WTC11 (cell line): ENCODE measurements around the gene HPS3. TPM values are rescaled to one million over a fixed set of nuclear protein-coding genes. Genes with fewer than 3 reads are reported as not detected.

Source experiments
- ATAC-seq: fragments of 200-7000 bp; cut with Tn5 transposase; 2 replicates; pipeline ENCODE4 v1.10.0; 2021; ENCODE audit warnings: mild to moderate bottlenecking, moderate library complexity
- CTCF ChIA-PET: fragments of 300-600 bp; sonication (Branson Sonifier 250); formaldehyde crosslinking; loops from one replicate; lab custom pipeline; 2021; ENCODE audit warnings: antibody characterized with exemption; lab: Charles Lee
- POLR2A ChIA-PET: fragments of 350-600 bp; sonication (Branson Sonifier 250); formaldehyde crosslinking; loops from one replicate; lab custom pipeline; 2021; ENCODE audit warnings: antibody characterized with exemption; lab: Charles Lee
- DNase-seq: peaks from one replicate; pipeline ENCODE4 v3.0.0; 2021; ENCODE audit warnings: low spot score
- H3K27ac Mint-ChIP-seq: 2 replicates; pipeline ENCODE4 v1.8.0; 2021; ENCODE audit warnings: mixed read lengths
- H3K27me3 Mint-ChIP-seq: 2 replicates; pipeline ENCODE4 v1.8.0; 2021; ENCODE audit warnings: low read depth, mild to moderate bottlenecking, moderate library complexity, mixed read lengths
- H3K36me3 Mint-ChIP-seq: 2 replicates; pipeline ENCODE4 v1.8.0; 2021; ENCODE audit warnings: mixed read lengths
- H3K4me1 Mint-ChIP-seq: 2 replicates; pipeline ENCODE4 v1.8.0; 2022; ENCODE audit warnings: mixed read lengths
- H3K4me3 Mint-ChIP-seq: 2 replicates; pipeline ENCODE4 v1.8.0; 2021; ENCODE audit warnings: mild to moderate bottlenecking, moderate library complexity, mixed read lengths
- H3K9me3 Mint-ChIP-seq: 2 replicates; pipeline ENCODE4 v1.8.0; 2021; ENCODE audit warnings: mixed read lengths
- FOXJ3 ChIP-seq: sonication (generic); formaldehyde crosslinking; IDR thresholded peaks from 2 replicates; pipeline ENCODE4 v1.9.0; 2021; ENCODE audit warnings: missing genetic modification reagents, mild to moderate bottlenecking, borderline replicate concordance
- GABPB1 ChIP-seq: sonication (generic); formaldehyde crosslinking; IDR thresholded peaks from 2 replicates; pipeline ENCODE4 v1.8.1; 2023; ENCODE audit warnings: mild to moderate bottlenecking, missing genetic modification reagents
- GRHL2 ChIP-seq: fragments of 250-450 bp; sonication (Bioruptor Pico); IDR thresholded peaks from 2 replicates; pipeline ENCODE4 v1.8.0; 2022; ENCODE audit warnings: mild to moderate bottlenecking, moderate library complexity; ENCODE audit not compliant: insufficient replicate concordance, severe bottlenecking
- GTF2I ChIP-seq: fragments of 250-450 bp; sonication (Bioruptor Pico); conservative IDR thresholded peaks from 2 replicates; pipeline ENCODE4 v1.4.0; 2021; ENCODE audit warnings: mild to moderate bottlenecking
- HMGA2 ChIP-seq: fragments of 250-450 bp; sonication (Bioruptor Pico); IDR thresholded peaks from 2 replicates; pipeline ENCODE4 v1.4.0; 2021; ENCODE audit warnings: mild to moderate bottlenecking, moderate library complexity
- SMAD3 ChIP-seq: sonication (generic); formaldehyde crosslinking; IDR thresholded peaks from 2 replicates; pipeline ENCODE4 v1.8.0; 2022; ENCODE audit warnings: missing genetic modification reagents, mild to moderate bottlenecking, borderline replicate concordance
- SMAD4 ChIP-seq: sonication (generic); formaldehyde crosslinking; IDR thresholded peaks from 2 replicates; pipeline ENCODE4 v1.8.0; 2022; ENCODE audit warnings: mild to moderate bottlenecking, missing genetic modification reagents
- SOX15 ChIP-seq: fragments of 250-450 bp; sonication (Bioruptor Pico); IDR thresholded peaks from 2 replicates; pipeline ENCODE4 v1.9.0; 2021; ENCODE audit warnings: mild to moderate bottlenecking
- TP53 ChIP-seq: sonication (generic); formaldehyde crosslinking; IDR thresholded peaks from 2 replicates; pipeline ENCODE4 v1.8.1; 2023; ENCODE audit warnings: mild to moderate bottlenecking, missing genetic modification reagents
- total RNA-seq: library from RNA; stranded (reverse); gene quantifications from 3 replicates; pipeline ENCODE4 v1.2.3, GENCODE V29; 2021
- TF ChIP-seq, protein P1 (sequence below): sonication (generic); formaldehyde crosslinking; IDR thresholded peaks from 2 replicates; pipeline ENCODE4 v1.8.0; 2022; ENCODE audit warnings: missing genetic modification reagents
- TF ChIP-seq, protein P2 (sequence below): fragments of 250-450 bp; sonication (Bioruptor Pico); IDR thresholded peaks from 2 replicates; pipeline ENCODE4 v2.1.2; 2022; ENCODE audit warnings: mild to moderate bottlenecking, moderate library complexity
- TF ChIP-seq, protein P3 (sequence below): sonication (generic); formaldehyde crosslinking; IDR thresholded peaks from 2 replicates; pipeline ENCODE4 v1.8.0; 2022; ENCODE audit warnings: mild to moderate bottlenecking, missing genetic modification reagents
- TF ChIP-seq, protein P4 (sequence below): fragments of 250-450 bp; sonication (Bioruptor Pico); IDR thresholded peaks from 2 replicates; pipeline ENCODE4 v1.9.0; 2021; ENCODE audit warnings: mild to moderate bottlenecking
- TF ChIP-seq, protein P5 (sequence below): sonication (generic); formaldehyde crosslinking; IDR thresholded peaks from 2 replicates; pipeline ENCODE4 v1.8.1; 2022; ENCODE audit warnings: low read depth, missing genetic modification reagents, borderline replicate concordance
- TF ChIP-seq, protein P6 (sequence below): fragments of 250-450 bp; sonication (Bioruptor Pico); conservative IDR thresholded peaks from 2 replicates; pipeline ENCODE4 v1.9.0; 2021; ENCODE audit warnings: mild to moderate bottlenecking
- TF ChIP-seq, protein P7 (sequence below): sonication (generic); formaldehyde crosslinking; IDR thresholded peaks from 2 replicates; pipeline ENCODE4 v1.8.0; 2022; ENCODE audit warnings: mild to moderate bottlenecking, missing genetic modification reagents
- TF ChIP-seq, protein P8 (sequence below): sonication (generic); formaldehyde crosslinking; IDR thresholded peaks from 2 replicates; pipeline ENCODE4 v1.8.0; 2022; ENCODE audit warnings: mild to moderate bottlenecking, missing genetic modification reagents
- TF ChIP-seq, protein P9 (sequence below): fragments of 250-450 bp; sonication (Bioruptor Pico); IDR thresholded peaks from 2 replicates; pipeline ENCODE4 v1.8.0; 2021; ENCODE audit warnings: mild to moderate bottlenecking

HPS3 gene
- total RNA-seq, 1 experiment from 2014 or later = 51.3 TPM

DNA sequence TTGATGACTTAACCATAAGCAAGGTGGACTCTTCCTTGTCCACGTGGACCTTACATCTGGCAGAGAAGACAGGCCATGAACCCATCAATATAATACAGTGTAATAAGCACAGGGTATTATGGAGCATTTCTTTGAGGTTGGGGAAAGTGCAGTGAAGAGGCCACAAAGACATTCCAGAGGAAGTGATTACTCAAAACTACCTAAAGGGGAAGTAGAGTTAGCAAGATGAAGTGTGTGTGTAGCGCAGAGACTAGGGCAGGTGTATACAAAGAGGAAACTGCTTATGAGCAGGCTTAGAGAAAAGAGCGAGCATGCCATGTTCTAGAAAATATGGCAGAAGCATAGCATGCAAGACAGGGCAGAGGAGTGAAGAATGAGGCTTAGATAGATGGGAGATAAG lies 74.3 kb downstream of the HPS3 start:
- Mint-ChIP-seq H3K27ac (no peak overlapping the region; the same call in 1 of the 2 replicates), H3K36me3 (no peaks in the 10 kb centered on the region), H3K27me3 (no peaks in the 10 kb centered on the region), H3K9me3 (peaks cover 6% of the 10 kb centered on the region), H3K4me1 (peaks cover 43% of the 10 kb centered on the region), H3K4me3 (no peak overlapping the region)
- DNase-seq (no peak), ATAC-seq (no peak)
- no peak for TF ChIP-seq SMAD3
- TF ChIP-seq, protein P1, sequence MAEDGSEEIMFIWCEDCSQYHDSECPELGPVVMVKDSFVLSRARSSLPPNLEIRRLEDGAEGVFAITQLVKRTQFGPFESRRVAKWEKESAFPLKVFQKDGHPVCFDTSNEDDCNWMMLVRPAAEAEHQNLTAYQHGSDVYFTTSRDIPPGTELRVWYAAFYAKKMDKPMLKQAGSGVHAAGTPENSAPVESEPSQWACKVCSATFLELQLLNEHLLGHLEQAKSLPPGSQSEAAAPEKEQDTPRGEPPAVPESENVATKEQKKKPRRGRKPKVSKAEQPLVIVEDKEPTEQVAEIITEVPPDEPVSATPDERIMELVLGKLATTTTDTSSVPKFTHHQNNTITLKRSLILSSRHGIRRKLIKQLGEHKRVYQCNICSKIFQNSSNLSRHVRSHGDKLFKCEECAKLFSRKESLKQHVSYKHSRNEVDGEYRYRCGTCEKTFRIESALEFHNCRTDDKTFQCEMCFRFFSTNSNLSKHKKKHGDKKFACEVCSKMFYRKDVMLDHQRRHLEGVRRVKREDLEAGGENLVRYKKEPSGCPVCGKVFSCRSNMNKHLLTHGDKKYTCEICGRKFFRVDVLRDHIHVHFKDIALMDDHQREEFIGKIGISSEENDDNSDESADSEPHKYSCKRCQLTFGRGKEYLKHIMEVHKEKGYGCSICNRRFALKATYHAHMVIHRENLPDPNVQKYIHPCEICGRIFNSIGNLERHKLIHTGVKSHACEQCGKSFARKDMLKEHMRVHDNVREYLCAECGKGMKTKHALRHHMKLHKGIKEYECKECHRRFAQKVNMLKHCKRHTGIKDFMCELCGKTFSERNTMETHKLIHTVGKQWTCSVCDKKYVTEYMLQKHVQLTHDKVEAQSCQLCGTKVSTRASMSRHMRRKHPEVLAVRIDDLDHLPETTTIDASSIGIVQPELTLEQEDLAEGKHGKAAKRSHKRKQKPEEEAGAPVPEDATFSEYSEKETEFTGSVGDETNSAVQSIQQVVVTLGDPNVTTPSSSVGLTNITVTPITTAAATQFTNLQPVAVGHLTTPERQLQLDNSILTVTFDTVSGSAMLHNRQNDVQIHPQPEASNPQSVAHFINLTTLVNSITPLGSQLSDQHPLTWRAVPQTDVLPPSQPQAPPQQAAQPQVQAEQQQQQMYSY = no peak
- TF ChIP-seq, protein P2, sequence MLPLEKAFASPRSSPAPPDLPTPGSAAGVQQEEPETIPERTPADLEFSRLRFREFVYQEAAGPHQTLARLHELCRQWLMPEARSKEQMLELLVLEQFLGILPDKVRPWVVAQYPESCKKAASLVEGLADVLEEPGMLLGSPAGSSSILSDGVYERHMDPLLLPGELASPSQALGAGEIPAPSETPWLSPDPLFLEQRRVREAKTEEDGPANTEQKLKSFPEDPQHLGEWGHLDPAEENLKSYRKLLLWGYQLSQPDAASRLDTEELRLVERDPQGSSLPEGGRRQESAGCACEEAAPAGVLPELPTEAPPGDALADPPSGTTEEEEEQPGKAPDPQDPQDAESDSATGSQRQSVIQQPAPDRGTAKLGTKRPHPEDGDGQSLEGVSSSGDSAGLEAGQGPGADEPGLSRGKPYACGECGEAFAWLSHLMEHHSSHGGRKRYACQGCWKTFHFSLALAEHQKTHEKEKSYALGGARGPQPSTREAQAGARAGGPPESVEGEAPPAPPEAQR (CRISPR knock-in tag) = no peak
- TF ChIP-seq, protein P3, sequence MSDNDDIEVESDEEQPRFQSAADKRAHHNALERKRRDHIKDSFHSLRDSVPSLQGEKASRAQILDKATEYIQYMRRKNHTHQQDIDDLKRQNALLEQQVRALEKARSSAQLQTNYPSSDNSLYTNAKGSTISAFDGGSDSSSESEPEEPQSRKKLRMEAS (CRISPR knock-in tag) = no peak
- no peak for TF ChIP-seq SMAD4
- TF ChIP-seq HMGA2 (CRISPR knock-in tag) = no peak
- TF ChIP-seq SOX15 (CRISPR knock-in tag) = no peak
- TF ChIP-seq, protein P4, sequence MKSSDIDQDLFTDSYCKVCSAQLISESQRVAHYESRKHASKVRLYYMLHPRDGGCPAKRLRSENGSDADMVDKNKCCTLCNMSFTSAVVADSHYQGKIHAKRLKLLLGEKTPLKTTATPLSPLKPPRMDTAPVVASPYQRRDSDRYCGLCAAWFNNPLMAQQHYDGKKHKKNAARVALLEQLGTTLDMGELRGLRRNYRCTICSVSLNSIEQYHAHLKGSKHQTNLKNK (CRISPR knock-in tag) = no peak
- TF ChIP-seq GABPB1 = no peak
- TF ChIP-seq FOXJ3 = no peak
- TF ChIP-seq, protein P5, sequence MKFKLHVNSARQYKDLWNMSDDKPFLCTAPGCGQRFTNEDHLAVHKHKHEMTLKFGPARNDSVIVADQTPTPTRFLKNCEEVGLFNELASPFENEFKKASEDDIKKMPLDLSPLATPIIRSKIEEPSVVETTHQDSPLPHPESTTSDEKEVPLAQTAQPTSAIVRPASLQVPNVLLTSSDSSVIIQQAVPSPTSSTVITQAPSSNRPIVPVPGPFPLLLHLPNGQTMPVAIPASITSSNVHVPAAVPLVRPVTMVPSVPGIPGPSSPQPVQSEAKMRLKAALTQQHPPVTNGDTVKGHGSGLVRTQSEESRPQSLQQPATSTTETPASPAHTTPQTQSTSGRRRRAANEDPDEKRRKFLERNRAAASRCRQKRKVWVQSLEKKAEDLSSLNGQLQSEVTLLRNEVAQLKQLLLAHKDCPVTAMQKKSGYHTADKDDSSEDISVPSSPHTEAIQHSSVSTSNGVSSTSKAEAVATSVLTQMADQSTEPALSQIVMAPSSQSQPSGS (CRISPR knock-in tag) = no peak
- TF ChIP-seq GRHL2 (CRISPR knock-in tag) = no peak
- TF ChIP-seq TP53 (CRISPR knock-in tag) = no peak
- TF ChIP-seq, protein P6, sequence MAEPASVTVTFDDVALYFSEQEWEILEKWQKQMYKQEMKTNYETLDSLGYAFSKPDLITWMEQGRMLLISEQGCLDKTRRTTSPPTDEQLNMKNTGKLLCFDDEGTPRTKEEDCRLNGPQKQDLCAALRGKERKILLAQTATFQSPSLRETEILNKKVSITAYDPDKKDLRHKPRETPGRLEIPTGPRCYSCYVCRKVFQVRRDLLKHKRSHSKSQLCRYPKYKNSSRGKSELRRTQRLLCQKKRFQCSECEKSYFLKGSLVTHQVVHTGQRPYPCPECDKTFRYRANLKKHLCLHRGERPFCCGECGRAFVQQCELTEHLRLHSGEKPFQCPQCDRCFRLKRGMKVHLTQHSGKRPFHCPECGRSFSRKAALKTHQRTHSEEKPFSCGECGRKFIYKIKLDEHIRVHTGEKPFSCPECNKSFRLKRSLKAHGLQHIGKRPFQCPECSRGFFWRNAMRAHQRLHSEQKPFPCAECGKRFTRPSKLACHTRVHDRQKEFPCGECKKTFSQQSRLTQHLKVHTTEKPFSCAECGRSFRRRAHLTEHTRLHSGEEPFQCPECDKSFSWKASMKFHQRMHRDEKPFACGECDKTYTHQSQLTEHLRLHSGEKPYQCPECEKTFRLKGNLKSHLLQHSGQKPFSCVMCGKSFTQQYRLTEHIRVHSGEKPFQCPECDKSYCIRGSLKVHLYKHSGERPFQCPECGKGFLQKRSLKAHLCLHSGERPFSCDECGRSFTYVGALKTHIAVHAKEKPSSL (CRISPR knock-in tag) = no peak
- TF ChIP-seq, protein P7, sequence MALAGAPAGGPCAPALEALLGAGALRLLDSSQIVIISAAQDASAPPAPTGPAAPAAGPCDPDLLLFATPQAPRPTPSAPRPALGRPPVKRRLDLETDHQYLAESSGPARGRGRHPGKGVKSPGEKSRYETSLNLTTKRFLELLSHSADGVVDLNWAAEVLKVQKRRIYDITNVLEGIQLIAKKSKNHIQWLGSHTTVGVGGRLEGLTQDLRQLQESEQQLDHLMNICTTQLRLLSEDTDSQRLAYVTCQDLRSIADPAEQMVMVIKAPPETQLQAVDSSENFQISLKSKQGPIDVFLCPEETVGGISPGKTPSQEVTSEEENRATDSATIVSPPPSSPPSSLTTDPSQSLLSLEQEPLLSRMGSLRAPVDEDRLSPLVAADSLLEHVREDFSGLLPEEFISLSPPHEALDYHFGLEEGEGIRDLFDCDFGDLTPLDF = no peak
- TF ChIP-seq, protein P8, sequence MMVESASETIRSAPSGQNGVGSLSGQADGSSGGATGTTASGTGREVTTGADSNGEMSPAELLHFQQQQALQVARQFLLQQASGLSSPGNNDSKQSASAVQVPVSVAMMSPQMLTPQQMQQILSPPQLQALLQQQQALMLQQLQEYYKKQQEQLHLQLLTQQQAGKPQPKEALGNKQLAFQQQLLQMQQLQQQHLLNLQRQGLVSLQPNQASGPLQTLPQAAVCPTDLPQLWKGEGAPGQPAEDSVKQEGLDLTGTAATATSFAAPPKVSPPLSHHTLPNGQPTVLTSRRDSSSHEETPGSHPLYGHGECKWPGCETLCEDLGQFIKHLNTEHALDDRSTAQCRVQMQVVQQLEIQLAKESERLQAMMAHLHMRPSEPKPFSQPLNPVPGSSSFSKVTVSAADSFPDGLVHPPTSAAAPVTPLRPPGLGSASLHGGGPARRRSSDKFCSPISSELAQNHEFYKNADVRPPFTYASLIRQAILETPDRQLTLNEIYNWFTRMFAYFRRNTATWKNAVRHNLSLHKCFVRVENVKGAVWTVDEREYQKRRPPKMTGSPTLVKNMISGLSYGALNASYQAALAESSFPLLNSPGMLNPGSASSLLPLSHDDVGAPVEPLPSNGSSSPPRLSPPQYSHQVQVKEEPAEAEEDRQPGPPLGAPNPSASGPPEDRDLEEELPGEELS (CRISPR knock-in tag) = no peak
- TF ChIP-seq, protein P9, sequence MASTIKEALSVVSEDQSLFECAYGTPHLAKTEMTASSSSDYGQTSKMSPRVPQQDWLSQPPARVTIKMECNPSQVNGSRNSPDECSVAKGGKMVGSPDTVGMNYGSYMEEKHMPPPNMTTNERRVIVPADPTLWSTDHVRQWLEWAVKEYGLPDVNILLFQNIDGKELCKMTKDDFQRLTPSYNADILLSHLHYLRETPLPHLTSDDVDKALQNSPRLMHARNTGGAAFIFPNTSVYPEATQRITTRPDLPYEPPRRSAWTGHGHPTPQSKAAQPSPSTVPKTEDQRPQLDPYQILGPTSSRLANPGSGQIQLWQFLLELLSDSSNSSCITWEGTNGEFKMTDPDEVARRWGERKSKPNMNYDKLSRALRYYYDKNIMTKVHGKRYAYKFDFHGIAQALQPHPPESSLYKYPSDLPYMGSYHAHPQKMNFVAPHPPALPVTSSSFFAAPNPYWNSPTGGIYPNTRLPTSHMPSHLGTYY (CRISPR knock-in tag) = no peak
- TF ChIP-seq GTF2I (CRISPR knock-in tag) = no peak
- ChIA-PET CTCF (no interaction called here), POLR2A (no interaction called here)
